IMR-90 (cell line): ENCODE results near the gene CMIP. TPM values are rescaled to one million over a fixed set of nuclear protein-coding genes. Genes with fewer than 3 reads are reported as not detected.

Experiments used
- ATAC-seq: fragments of 200-7000 bp; cut with Tn5 transposase; 2 replicates; pipeline ENCODE4 v1.9.1; 2020; ENCODE audit warnings: low read depth, mild to moderate bottlenecking, moderate library complexity
- BruUV-seq: library from RNA; stranded (reverse); fragments of 400-500 nt; replicated peaks from 2 replicates; lab custom pipeline; 2021; lab: Mats Ljungman, UMichigan
- CTCF ChIA-PET: fragments of 300-600 bp; formaldehyde crosslinking; extraction: SDS; loops from one replicate; lab custom pipeline; 2021; ENCODE audit warnings: antibody characterized with exemption; lab: Yijun Ruan, JAX
- POLR2A ChIA-PET: fragments of 300-600 bp; sonication (Branson Sonifier 250); formaldehyde crosslinking; loops from one replicate; lab custom pipeline; 2022; ENCODE audit warnings: antibody characterized with exemption; ENCODE audit not compliant: unreplicated experiment; lab: Charles Lee
- DNase-seq: peaks from one replicate; pipeline ENCODE4 v3.0.0; 2013
- H2AFZ ChIP-seq: replicated peaks from 2 replicates; pipeline ENCODE3; 2013; ENCODE audit warnings: low read length, mild to moderate bottlenecking; ENCODE audit not compliant: poor library complexity
- H2AK5ac ChIP-seq: 2 replicates; pipeline ENCODE4 v1.6.1; 2013; ENCODE audit warnings: low read depth, low read length, inconsistent platforms
- H2AK9ac ChIP-seq: replicated peaks from 2 replicates; pipeline ENCODE3; 2013; ENCODE audit warnings: mild to moderate bottlenecking, low read depth, low read length, moderate library complexity; ENCODE audit not compliant: poor library complexity
- H2BK120ac ChIP-seq: 2 replicates; pipeline ENCODE4 v1.6.1; 2013; ENCODE audit warnings: low read depth, low read length, inconsistent platforms
- H2BK15ac ChIP-seq: 3 replicates; pipeline ENCODE4 v1.6.1; 2013; ENCODE audit warnings: low read depth, low read length, inconsistent platforms
- H2BK20ac ChIP-seq: 2 replicates; pipeline ENCODE4 v1.6.1; 2013; ENCODE audit warnings: low read depth, mild to moderate bottlenecking, inconsistent platforms, low read length, moderate library complexity
- H2BK5ac ChIP-seq: 2 replicates; pipeline ENCODE4 v1.6.1; 2013; ENCODE audit warnings: mild to moderate bottlenecking, low read depth, low read length, inconsistent platforms; ENCODE audit not compliant: poor library complexity, severe bottlenecking
- H3K14ac ChIP-seq: replicated peaks from 2 replicates; pipeline ENCODE4 v1.6.1; 2013; ENCODE audit warnings: low read depth, low read length, inconsistent platforms
- H3K18ac ChIP-seq: 2 replicates; pipeline ENCODE4 v1.6.1; 2013; ENCODE audit warnings: low read depth, low read length, control low read depth
- H3K23ac ChIP-seq: 2 replicates; pipeline ENCODE4 v1.6.1; 2013; ENCODE audit warnings: low read depth, low read length, inconsistent platforms
- H3K27ac ChIP-seq: 2 replicates; pipeline ENCODE4 v1.5.1; 2013; ENCODE audit warnings: mild to moderate bottlenecking, control low read depth, low read length; ENCODE audit not compliant: insufficient read depth
- H3K27me3 ChIP-seq: 2 replicates; pipeline ENCODE4 v1.6.1; 2013; ENCODE audit warnings: low read length; ENCODE audit not compliant: control insufficient read depth, insufficient read depth
- H3K36me3 ChIP-seq: 2 replicates; pipeline ENCODE4 v1.6.1; 2013; ENCODE audit warnings: low read length, mixed read lengths; ENCODE audit not compliant: control insufficient read depth, insufficient read depth
- H3K4ac ChIP-seq: 2 replicates; pipeline ENCODE4 v1.6.1; 2013; ENCODE audit warnings: low read depth, low read length, inconsistent platforms
- H3K4me1 ChIP-seq: 2 replicates; pipeline ENCODE4 v1.6.1; 2013; ENCODE audit warnings: low read length, mixed read lengths; ENCODE audit not compliant: control insufficient read depth, insufficient read depth
- H3K4me2 ChIP-seq: 2 replicates; pipeline ENCODE4 v1.6.1; 2013; ENCODE audit warnings: low read depth, mild to moderate bottlenecking, control low read depth, low read length, moderate library complexity
- H3K4me3 ChIP-seq: 2 replicates; pipeline ENCODE4 v1.5.1; 2013; ENCODE audit warnings: low read depth, mild to moderate bottlenecking, control low read depth, low read length, moderate library complexity; ENCODE audit not compliant: insufficient read depth
- H3K56ac ChIP-seq: 2 replicates; pipeline ENCODE4 v1.6.1; 2013; ENCODE audit warnings: low read length, inconsistent platforms; ENCODE audit not compliant: insufficient read depth; ENCODE audit errors: extremely low read depth
- H3K79me1 ChIP-seq, 2 experiments: 2 replicates each; pipeline ENCODE4 v1.6.1; 2013; ENCODE audit warnings: low read length in 2 of 2, inconsistent platforms in 1 of 2, low read depth in 1 of 2
- H3K9ac ChIP-seq: 2 replicates; pipeline ENCODE4 v1.6.1; 2013; ENCODE audit warnings: low read depth, low read length, control low read depth
- H3K9me1 ChIP-seq: 2 replicates; pipeline ENCODE4 v1.6.1; 2013; ENCODE audit warnings: low read length, inconsistent platforms; ENCODE audit not compliant: insufficient read depth
- H3K9me3 ChIP-seq: 2 replicates; pipeline ENCODE4 v1.6.1; 2013; ENCODE audit warnings: low read length; ENCODE audit not compliant: control insufficient read depth, insufficient read depth
- H4K20me1 ChIP-seq: 2 replicates; pipeline ENCODE4 v1.6.1; 2013; ENCODE audit warnings: low read length, inconsistent platforms; ENCODE audit not compliant: insufficient read depth
- H4K5ac ChIP-seq: 2 replicates; pipeline ENCODE4 v1.6.1; 2013; ENCODE audit warnings: mild to moderate bottlenecking, low read depth, low read length, control low read depth
- H4K8ac ChIP-seq, 2 experiments: 2 replicates each; pipeline ENCODE4 v1.6.1; 2013; ENCODE audit warnings: low read depth in 2 of 2, low read length in 2 of 2, control low read depth in 1 of 2, inconsistent platforms in 1 of 2
- H4K91ac ChIP-seq: 2 replicates; pipeline ENCODE4 v1.6.1; 2013; ENCODE audit warnings: low read depth, low read length, inconsistent platforms; ENCODE audit not compliant: insufficient read depth
- BHLHE40 ChIP-seq: fragments of 150-350 bp; IDR thresholded peaks from 2 replicates; pipeline ENCODE4 v1.6.1; 2016; ENCODE audit warnings: mild to moderate bottlenecking, low read depth, low read length
- CEBPB ChIP-seq: IDR thresholded peaks from 2 replicates; pipeline ENCODE4 v1.6.1; 2012; ENCODE audit warnings: low read depth, low read length, improper control_type of control experiment
- CHD1 ChIP-seq: IDR thresholded peaks from 2 replicates; pipeline ENCODE4 v1.6.1; 2012; ENCODE audit warnings: low read depth, low read length, improper control_type of control experiment
- CTCF ChIP-seq: conservative IDR thresholded peaks from 2 replicates; pipeline ENCODE4 v1.5.1; 2012; ENCODE audit warnings: mild to moderate bottlenecking, low read depth, low read length, improper control_type of control experiment
- FOS ChIP-seq: fragments of 150-350 bp; IDR thresholded peaks from 2 replicates; pipeline ENCODE4 v1.6.1; 2016; ENCODE audit warnings: low read depth, low read length
- MAFK ChIP-seq: IDR thresholded peaks from 2 replicates; pipeline ENCODE4 v1.6.1; 2012; ENCODE audit warnings: low read depth, low read length, improper control_type of control experiment
- MAZ ChIP-seq: IDR thresholded peaks from 2 replicates; pipeline ENCODE4 v1.6.1; 2012; ENCODE audit warnings: low read depth, mild to moderate bottlenecking, low read length, improper control_type of control experiment, moderate library complexity, borderline replicate concordance
- MXI1 ChIP-seq: IDR thresholded peaks from 2 replicates; pipeline ENCODE4 v1.6.1; 2012; ENCODE audit warnings: low read depth, mild to moderate bottlenecking, low read length, moderate library complexity, borderline replicate concordance
- NFE2L2 ChIP-seq: fragments of 150-350 bp; IDR thresholded peaks from 2 replicates; pipeline ENCODE4 v1.6.1; 2016; ENCODE audit warnings: low read depth, mild to moderate bottlenecking, low read length
- POLR2A ChIP-seq: IDR thresholded peaks from 2 replicates; pipeline ENCODE4 v1.6.1; 2012; ENCODE audit warnings: mild to moderate bottlenecking, low read depth, low read length
- RAD21 ChIP-seq: IDR thresholded peaks from 2 replicates; pipeline ENCODE4 v1.6.1; 2012; ENCODE audit warnings: low read length, improper control_type of control experiment
- RCOR1 ChIP-seq: IDR thresholded peaks from 2 replicates; pipeline ENCODE4 v1.6.1; 2012; ENCODE audit warnings: mild to moderate bottlenecking, low read length, improper control_type of control experiment; ENCODE audit not compliant: insufficient replicate concordance
- RFX5 ChIP-seq: IDR thresholded peaks from 2 replicates; pipeline ENCODE4 v1.8.0; 2012; ENCODE audit warnings: low read depth, mild to moderate bottlenecking, low read length, moderate library complexity
- SMC3 ChIP-seq: fragments of 150-350 bp; IDR thresholded peaks from 2 replicates; pipeline ENCODE4 v1.6.1; 2016; ENCODE audit warnings: low read depth, mild to moderate bottlenecking, antibody characterized with exemption, low read length, moderate library complexity
- USF2 ChIP-seq: fragments of 150-350 bp; IDR thresholded peaks from 2 replicates; pipeline ENCODE4 v1.6.1; 2017; ENCODE audit warnings: mild to moderate bottlenecking, antibody characterized with exemption, low read length, low read depth
- WGBS, 2 experiments: methylation state at CpG; one replicate each; pipeline versions ENCODE4 v1.1.5 to v1.1.7; 2013; ENCODE audit warnings: missing lambda C conversion rate in 2 of 2; ENCODE audit not compliant: insufficient read length in 1 of 2; ENCODE audit errors: extremely low coverage in 2 of 2; 5-methylcytosine and 5-hydroxymethylcytosine counted together
- dilution Hi-C: fragments of 300-500 bp; cut with HindIII; formaldehyde crosslinking; loops from one replicate; pipeline ENCODE4 v1.14.3; 2018; ENCODE audit warnings: low sequenced_read_pairs; ENCODE audit not compliant: unreplicated experiment
- in situ Hi-C: fragments of 300-500 bp; cut with MboI; formaldehyde crosslinking; loops from 3 replicates; pipeline ENCODE4 v1.14.3; 2019; ENCODE audit warnings: low sequenced_read_pairs, inconsistent platforms, mixed read lengths
- intact Hi-C: fragments of 100-400 bp; cut with micrococcal nuclease; formaldehyde crosslinking; loops from 2 replicates; pipeline ENCODE4 v1.10.0; 2022
- polyA plus RNA-seq, 3 experiments: library from polyadenylated mRNA; depleted of rRNA; stranded (reverse); fragments of >200 nt; gene quantifications; 2 replicates each; pipeline ENCODE4 v1.2.3, GENCODE V29; 2012; ENCODE audit warnings: low replicate concordance in 1 of 3
- total RNA-seq: library from RNA; depleted of rRNA; stranded (reverse); fragments of >200 nt; gene quantifications from 2 replicates; pipeline ENCODE4 v1.2.3, GENCODE V29; 2012
- TF ChIP-seq, protein P1 (sequence below): fragments of 150-350 bp; IDR thresholded peaks from 2 replicates; pipeline ENCODE4 v1.6.1; 2016; ENCODE audit warnings: low read depth, mild to moderate bottlenecking, low read length, moderate library complexity, borderline replicate concordance

Gene CMIP
- total and polyA plus RNA-seq, 2 of the 4 experiments (the other 2 are of a cell fraction) = 3.2 to 11.6 TPM

GRCh38 chr16:81539759-81540472, 95.3 kb downstream of the CMIP start:
- no peak overlapping the region for H3K4ac ChIP-seq
- no peak overlapping the region for H3K4me2 ChIP-seq
- peaks cover 59% of the 10 kb centered on the region for H4K20me1 ChIP-seq
- H2BK20ac ChIP-seq = no peak overlapping the region
- ATAC-seq (no peak), DNase-seq (no peak)
- no peak overlapping the region for H2AK5ac ChIP-seq
- intact Hi-C loops = no loop called here
- H3K9me3 ChIP-seq = no peaks in the 10 kb centered on the region
- BruUV-seq = no TSS peak
- H4K91ac ChIP-seq = no peak overlapping the region
- H3K23ac ChIP-seq = no peak overlapping the region
- no peak overlapping the region for H2BK120ac ChIP-seq
- no peak overlapping the region for H3K14ac ChIP-seq
- H3K27me3 ChIP-seq = no peaks in the 10 kb centered on the region
- no peak overlapping the region for H3K27ac ChIP-seq
- no peak overlapping the region for H3K9ac ChIP-seq
- H3K4me1 ChIP-seq = peaks cover 27% of the 10 kb centered on the region
- no peak overlapping the region for H2AK9ac ChIP-seq
- H3K36me3 ChIP-seq = no peaks in the 10 kb centered on the region
- no peak overlapping the region for H3K18ac ChIP-seq
- H4K8ac ChIP-seq = no peak overlapping the region
- POLR2A ChIA-PET = no interaction called here
- dilution Hi-C loops = no loop called here
- H4K5ac ChIP-seq = no peak overlapping the region
- CTCF ChIA-PET = no interaction called here
- no peak overlapping the region for H3K4me3 ChIP-seq
- TF ChIP-seq RCOR1 = no peak
- no peak for TF ChIP-seq MAFK
- no peak for TF ChIP-seq CHD1
- no peak for TF ChIP-seq CTCF
- TF ChIP-seq RAD21 = no peak
- no peak for TF ChIP-seq RFX5
- no peak for TF ChIP-seq USF2
- TF ChIP-seq MAZ = no peak
- no peak for TF ChIP-seq NFE2L2
- no peak for TF ChIP-seq POLR2A
- TF ChIP-seq, protein P1, sequence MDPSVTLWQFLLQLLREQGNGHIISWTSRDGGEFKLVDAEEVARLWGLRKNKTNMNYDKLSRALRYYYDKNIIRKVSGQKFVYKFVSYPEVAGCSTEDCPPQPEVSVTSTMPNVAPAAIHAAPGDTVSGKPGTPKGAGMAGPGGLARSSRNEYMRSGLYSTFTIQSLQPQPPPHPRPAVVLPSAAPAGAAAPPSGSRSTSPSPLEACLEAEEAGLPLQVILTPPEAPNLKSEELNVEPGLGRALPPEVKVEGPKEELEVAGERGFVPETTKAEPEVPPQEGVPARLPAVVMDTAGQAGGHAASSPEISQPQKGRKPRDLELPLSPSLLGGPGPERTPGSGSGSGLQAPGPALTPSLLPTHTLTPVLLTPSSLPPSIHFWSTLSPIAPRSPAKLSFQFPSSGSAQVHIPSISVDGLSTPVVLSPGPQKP = no peak
- no peak for TF ChIP-seq SMC3
- no peak for TF ChIP-seq BHLHE40
- TF ChIP-seq CEBPB = no peak
- TF ChIP-seq MXI1 = no peak
- no peak for TF ChIP-seq FOS
- peak overlapping the region; percentile 5 for H2AFZ ChIP-seq
- no peak overlapping the region for H3K56ac ChIP-seq
- peaks cover 29% of the 10 kb centered on the region for H3K9me1 ChIP-seq
- in situ Hi-C loops = no loop called here
- H2BK15ac ChIP-seq = no peak overlapping the region
- peaks cover 44 to 70% of the 10 kb centered on the region in 2 experiments for H3K79me1 ChIP-seq
- no peak overlapping the region for H2BK5ac ChIP-seq
- WGBS, 2 experiments = 90% methylated on average over 15 of the region's 19 CpGs; no CpG with 5 or more reads in 1 of the 2 experiments
